NCI-H69 (cell line): ENCODE measurements around the gene CMSS1.
"Not testable (repeated sequence)": the region's sequence is repeated elsewhere in the genome, so short reads cannot be mapped to it uniquely, and the experiment has no call there.

Experiments used
- DNase-seq: peaks from one replicate; lab custom pipeline; 2025; lab: John Stamatoyannopoulos, UW

The CMSS1 gene

GRCh38 chr3:99818818-99819217 lies 1.2 kb downstream of the CMSS1 start:
- no peak for DNase-seq

- no peak for DNase-seq
Observed at GRCh38 chr3:99823723-99824711, 6.4 kb downstream of the CMSS1 start.

- peak; percentile 7 for DNase-seq
Observed at GRCh38 chr3:99825004-99825640, 7.5 kb downstream of the CMSS1 start.

GRCh38 chr3:99829844-99830243 lies 12.2 kb downstream of the CMSS1 start:
- DNase-seq = no peak

GRCh38 chr3:99833617-99834205 lies 16.0 kb downstream of the CMSS1 start:
- DNase-seq = peak; percentile 9

GRCh38 chr3:99834211-99834957 lies 16.7 kb downstream of the CMSS1 start:
- DNase-seq = no peak

- no peak for DNase-seq
Observed at GRCh38 chr3:99836681-99837080, 19.0 kb downstream of the CMSS1 start.

GRCh38 chr3:99837715-99838114 lies 20.1 kb downstream of the CMSS1 start:
- DNase-seq = no peak

- no peak for DNase-seq
Observed at GRCh38 chr3:99838755-99839154, 21.1 kb downstream of the CMSS1 start.

GRCh38 chr3:99839613-99840012 lies 22.0 kb downstream of the CMSS1 start:
- DNase-seq = no peak

GRCh38 chr3:99841949-99842348 lies 24.3 kb downstream of the CMSS1 start:
- not testable (repeated sequence) for DNase-seq

- DNase-seq = peak; percentile 68
Observed at GRCh38 chr3:99842826-99843589, 25.3 kb downstream of the CMSS1 start.

- peak; percentile 41 for DNase-seq
Observed at GRCh38 chr3:99843590-99844258, 26.1 kb downstream of the CMSS1 start.

GRCh38 chr3:99845331-99845730 lies 27.7 kb downstream of the CMSS1 start:
- no peak for DNase-seq

- DNase-seq = no peak
Observed at GRCh38 chr3:99845999-99846398, 28.3 kb downstream of the CMSS1 start.

GRCh38 chr3:99846477-99847160 lies 29.0 kb downstream of the CMSS1 start:
- peak; percentile 21 for DNase-seq

GRCh38 chr3:99848433-99848832 lies 30.8 kb downstream of the CMSS1 start:
- DNase-seq = no peak

GRCh38 chr3:99850608-99851007 lies 32.9 kb downstream of the CMSS1 start:
- no peak for DNase-seq

- peak; percentile 81 for DNase-seq
Observed at GRCh38 chr3:99851955-99852354, 34.3 kb downstream of the CMSS1 start.

GRCh38 chr3:99852851-99853250 lies 35.2 kb downstream of the CMSS1 start:
- no peak for DNase-seq
